B cell (primary cell): ENCODE data around the gene RAC3. TPM values are rescaled to one million over a fixed set of nuclear protein-coding genes. Genes with fewer than 3 reads are reported as not detected.

Experiments used
- ATAC-seq: fragments of 200-7000 bp; cut with Tn5 transposase; one replicate; pipeline ENCODE4 v1.10.0; 2021; ENCODE audit warnings: low read depth, mild to moderate bottlenecking, moderate number of reproducible peaks, moderate library complexity
- CTCF ChIA-PET: fragments of 350-600 bp; sonication (Branson Sonifier 250); formaldehyde crosslinking; loops from one replicate; lab custom pipeline; 2021; ENCODE audit warnings: antibody characterized with exemption, inconsistent platforms; lab: Charles Lee
- POLR2A ChIA-PET: fragments of 350-600 bp; sonication (Branson Sonifier 250); formaldehyde crosslinking; loops from one replicate; lab custom pipeline; 2021; ENCODE audit warnings: antibody characterized with exemption; lab: Charles Lee
- DNase-seq: peaks from one replicate; pipeline ENCODE4 v3.0.0; 2013
- H2AFZ ChIP-seq: 2 replicates; pipeline ENCODE4 v1.6.1; 2012; ENCODE audit warnings: mild to moderate bottlenecking, low read depth, low read length; ENCODE audit not compliant: insufficient read depth, poor library complexity, severe bottlenecking
- H3K27ac ChIP-seq, 2 donors: 1 replicate in 1 of 2; 2 replicates in 1 of 2; pipeline ENCODE4 v1.5.1; 2012 to 2013; ENCODE audit warnings: low read length in 2 of 2, mild to moderate bottlenecking in 2 of 2, moderate library complexity in 1 of 2
- H3K27me3 ChIP-seq, 4 experiments: fragments of 200-600 bp in 1 of 4; sonication (generic) in 1 of 4; replicated peaks in 1 of 4; 1 replicate in 2 of 4; 2 replicates in 2 of 4; pipeline versions ENCODE4 v1.6.1 to v1.7.0; 2013 to 2016; ENCODE audit warnings: low read length in 3 of 4, mild to moderate bottlenecking in 2 of 4, mixed read lengths in 1 of 4, moderate library complexity in 1 of 4; ENCODE audit not compliant: insufficient read depth in 4 of 4, control insufficient read depth in 3 of 4; ENCODE audit errors: control extremely low read depth in 1 of 4
- H3K36me3 ChIP-seq, 2 experiments: replicated peaks in 1 of 2; 1 replicate in 1 of 2; 2 replicates in 1 of 2; pipeline versions ENCODE4 v1.6.1 to v1.7.1; 2013; ENCODE audit warnings: low read length in 1 of 2; ENCODE audit not compliant: insufficient read depth in 2 of 2, control insufficient read depth in 1 of 2; ENCODE audit errors: control extremely low read depth in 1 of 2, extremely low read depth in 1 of 2
- H3K4me1 ChIP-seq, 2 donors: fragments of 200-600 bp in 1 of 2; sonication (generic) in 1 of 2; 1 replicate in 1 of 2; 2 replicates in 1 of 2; pipeline versions ENCODE4 v1.5.1 to v1.6.1; 2013 to 2017; ENCODE audit warnings: low read length in 2 of 2; ENCODE audit not compliant: control insufficient read depth in 2 of 2, insufficient read depth in 2 of 2
- H3K4me2 ChIP-seq: replicated peaks from 2 replicates; pipeline ENCODE3; 2012; ENCODE audit warnings: mild to moderate bottlenecking, low read depth, low read length; ENCODE audit not compliant: poor library complexity, severe bottlenecking
- H3K4me3 ChIP-seq, 5 experiments: fragments of 200-600 bp in 1 of 5; sonication (generic) in 1 of 5; 1 replicate in 3 of 5; 2 replicates in 2 of 5; pipeline versions ENCODE4 v1.5.1 to v1.7.0; 2011 to 2016; ENCODE audit warnings: low read length in 4 of 5, mild to moderate bottlenecking in 4 of 5, low read depth in 2 of 5, control low read depth in 1 of 5, moderate library complexity in 1 of 5; ENCODE audit not compliant: insufficient read depth in 1 of 5; ENCODE audit errors: control extremely low read depth in 1 of 5, extremely low read depth in 1 of 5
- H3K79me2 ChIP-seq: fragments of 200-600 bp; sonication (generic); one replicate; pipeline ENCODE4 v1.6.0; 2016; ENCODE audit warnings: low read length; ENCODE audit not compliant: control insufficient read depth, insufficient read depth
- H3K9ac ChIP-seq: fragments of 200-600 bp; sonication (generic); 2 replicates; pipeline ENCODE4 v1.6.1; 2017; ENCODE audit warnings: mild to moderate bottlenecking, low read length, moderate library complexity
- H3K9me3 ChIP-seq, 3 donors: one replicate each; pipeline versions ENCODE4 v1.6.1 to v1.7.1; 2013; ENCODE audit warnings: low read length in 2 of 3; ENCODE audit not compliant: control insufficient read depth in 2 of 3, insufficient read depth in 1 of 3; ENCODE audit errors: control extremely low read depth in 1 of 3
- H4K20me1 ChIP-seq: 2 replicates; pipeline ENCODE4 v1.6.0; 2012; ENCODE audit warnings: mild to moderate bottlenecking, low read length; ENCODE audit not compliant: insufficient read depth, control insufficient read depth, poor library complexity, severe bottlenecking
- H3K27ac Mint-ChIP-seq: one replicate; pipeline ENCODE4 v1.8.0; 2021; ENCODE audit warnings: mixed read lengths
- H3K27me3 Mint-ChIP-seq: one replicate; pipeline ENCODE4 v1.8.0; 2021; ENCODE audit warnings: mixed read lengths
- H3K4me1 Mint-ChIP-seq: one replicate; pipeline ENCODE4 v1.8.0; 2021; ENCODE audit warnings: mixed read lengths
- H3K4me3 Mint-ChIP-seq: one replicate; pipeline ENCODE4 v1.8.0; 2021; ENCODE audit warnings: mixed read lengths
- H3K9me3 Mint-ChIP-seq: one replicate; pipeline ENCODE4 v1.8.0; 2022; ENCODE audit warnings: mixed read lengths; ENCODE audit not compliant: insufficient read depth
- EZH2 ChIP-seq: IDR thresholded peaks from 2 replicates; pipeline ENCODE4 v1.6.1; 2012; ENCODE audit warnings: borderline replicate concordance, low read depth, mild to moderate bottlenecking, moderate library complexity, low read length; ENCODE audit not compliant: insufficient read depth, poor library complexity, severe bottlenecking
- WGBS: methylation state at CpG from one replicate; pipeline ENCODE4 v1.1.5; 2013; ENCODE audit warnings: missing lambda C conversion rate; ENCODE audit not compliant: insufficient coverage; 5-methylcytosine and 5-hydroxymethylcytosine counted together
- intact Hi-C: fragments of 100-400 bp; cut with micrococcal nuclease; formaldehyde crosslinking; loops from one replicate; pipeline ENCODE4 v1.10.0; 2022
- polyA plus RNA-seq: library from polyadenylated mRNA; depleted of rRNA; stranded (reverse); fragments of >200 nt; gene quantifications from 2 replicates; pipeline ENCODE4 v1.2.3, GENCODE V29; 2012
- total RNA-seq, 2 donors: library from RNA; stranded (reverse); fragments of 120-200 nt in 1 of 2; gene quantifications; 1 replicate in 1 of 2; 2 replicates in 1 of 2; pipeline versions ENCODE4 v1.2.3 to v1.2.4, GENCODE V29; 2013 to 2022
- TF ChIP-seq, protein P1 (sequence below): fragments of 200-600 bp; IDR thresholded peaks from one replicate; pipeline ENCODE4 v1.8.0; 2022; ENCODE audit warnings: antibody characterized with exemption, mild to moderate bottlenecking

The RAC3 gene
- total and polyA plus RNA-seq, 2 donors (not counting 1 experiment from before 2014, with no cell fraction given), result 0.62 to 2.0 TPM

DNA sequence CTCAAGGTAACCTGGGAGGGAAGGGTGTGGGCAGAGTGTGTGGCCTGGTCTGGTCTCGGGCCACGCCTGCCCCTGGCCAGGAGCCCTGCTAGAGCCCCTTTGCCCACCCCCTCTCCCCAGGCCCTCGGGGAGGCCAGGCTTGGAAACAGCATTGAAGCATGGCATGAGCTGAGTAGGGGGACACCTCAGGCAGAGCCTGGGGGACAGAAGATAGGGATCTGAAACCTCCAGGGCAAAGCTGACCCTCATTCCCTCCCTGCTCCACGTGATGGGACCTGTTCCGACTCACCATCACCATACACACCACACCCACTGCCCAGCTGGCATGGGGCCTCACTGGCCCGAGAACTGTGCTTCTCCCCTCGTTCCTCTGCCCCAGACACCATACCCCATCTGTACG is 17.6 kb downstream of the RAC3 start:
- intact Hi-C loops, result no loop called here
- Histone ChIP-seq H3K36me3 (peaks cover 0 to 9% of the 10 kb centered on the region in 2 experiments), H3K4me3 (no peak overlapping the region), H3K27me3 (no peaks in the 10 kb centered on the region), H3K27ac (no peak overlapping the region), H2AFZ (no peak overlapping the region), H3K9ac (no peak overlapping the region), H3K9me3 (no peaks in the 10 kb centered on the region), H3K79me2 (peaks cover 29% of the 10 kb centered on the region), H4K20me1 (peaks cover 19% of the 10 kb centered on the region), H3K4me1 (peaks cover 20 to 34% of the 10 kb centered on the region in 2 donors), H3K4me2 (no peak overlapping the region)
- ChIA-PET CTCF (no interaction called here), POLR2A (no interaction called here)
- WGBS, result 91% methylated on average over 7 of the region's 8 CpGs
- Mint-ChIP-seq H3K4me1 (peaks cover 14% of the 10 kb centered on the region), H3K27ac (no peak overlapping the region), H3K9me3 (no peaks in the 10 kb centered on the region), H3K4me3 (peak overlapping the region; percentile 54), H3K27me3 (no peaks in the 10 kb centered on the region)
- TF ChIP-seq, protein P1, sequence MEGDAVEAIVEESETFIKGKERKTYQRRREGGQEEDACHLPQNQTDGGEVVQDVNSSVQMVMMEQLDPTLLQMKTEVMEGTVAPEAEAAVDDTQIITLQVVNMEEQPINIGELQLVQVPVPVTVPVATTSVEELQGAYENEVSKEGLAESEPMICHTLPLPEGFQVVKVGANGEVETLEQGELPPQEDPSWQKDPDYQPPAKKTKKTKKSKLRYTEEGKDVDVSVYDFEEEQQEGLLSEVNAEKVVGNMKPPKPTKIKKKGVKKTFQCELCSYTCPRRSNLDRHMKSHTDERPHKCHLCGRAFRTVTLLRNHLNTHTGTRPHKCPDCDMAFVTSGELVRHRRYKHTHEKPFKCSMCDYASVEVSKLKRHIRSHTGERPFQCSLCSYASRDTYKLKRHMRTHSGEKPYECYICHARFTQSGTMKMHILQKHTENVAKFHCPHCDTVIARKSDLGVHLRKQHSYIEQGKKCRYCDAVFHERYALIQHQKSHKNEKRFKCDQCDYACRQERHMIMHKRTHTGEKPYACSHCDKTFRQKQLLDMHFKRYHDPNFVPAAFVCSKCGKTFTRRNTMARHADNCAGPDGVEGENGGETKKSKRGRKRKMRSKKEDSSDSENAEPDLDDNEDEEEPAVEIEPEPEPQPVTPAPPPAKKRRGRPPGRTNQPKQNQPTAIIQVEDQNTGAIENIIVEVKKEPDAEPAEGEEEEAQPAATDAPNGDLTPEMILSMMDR, result no peak
- TF ChIP-seq EZH2, result no peak
- no peak for ATAC-seq
- no peak for DNase-seq

DNA sequence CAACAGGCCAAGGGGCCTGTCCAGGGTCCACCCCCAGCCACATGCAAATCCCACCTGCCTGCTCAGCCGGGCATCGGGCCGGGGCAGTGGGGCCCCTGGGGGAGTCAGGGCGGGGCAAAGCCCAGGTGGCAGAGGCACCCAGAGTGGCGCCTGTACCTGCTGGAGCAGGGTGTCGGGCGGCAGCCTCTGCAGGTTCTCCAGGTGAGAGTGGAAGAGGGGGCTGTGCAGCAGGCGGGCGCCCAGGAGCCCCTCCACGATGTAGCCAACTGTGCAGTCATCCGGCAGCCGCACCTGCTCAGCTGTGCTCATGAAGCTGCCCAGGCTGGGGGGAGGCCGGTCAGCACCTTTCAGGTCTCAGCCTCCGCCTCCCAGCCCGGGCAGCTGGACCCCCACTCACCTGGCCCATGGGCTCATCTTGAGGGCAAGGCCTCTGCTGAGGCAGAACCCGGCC is 18.1 kb downstream of the RAC3 start:
- H3K4me3 ChIP-seq, result no peak overlapping the region
- no peak overlapping the region for H3K27ac Mint-ChIP-seq
- H3K4me3 Mint-ChIP-seq, result peak overlapping the region; percentile 54
- WGBS, result 89% methylated on average over 15 of the region's 16 CpGs
- H4K20me1 ChIP-seq, result peaks cover 19% of the 10 kb centered on the region
- TF ChIP-seq, protein P1, result no peak
- TF ChIP-seq EZH2, result no peak
- ChIA-PET CTCF (interaction anchor here (1.0 to 1.7 kb wide), 2 partner anchors 12 to 19 kb away, joined by 3 to 6 read pairs; partner anchors contain the start of gene DCXR), POLR2A (interaction anchor here (0.8 kb wide), 1 partner anchor 16 kb away, joined by 3 read pairs; the partner anchor contains the start of gene DUS1L)
- no peak overlapping the region for H3K9ac ChIP-seq
- no peaks in the 10 kb centered on the region for H3K9me3 Mint-ChIP-seq
- H3K4me2 ChIP-seq, result no peak overlapping the region
- peaks cover 29% of the 10 kb centered on the region for H3K79me2 ChIP-seq
- DNase-seq (no peak), ATAC-seq (no peak)
- no peak overlapping the region for H3K27ac ChIP-seq
- peaks cover 0 to 12% of the 10 kb centered on the region in 2 experiments for H3K36me3 ChIP-seq
- H3K27me3 Mint-ChIP-seq, result no peaks in the 10 kb centered on the region
- peaks cover 14% of the 10 kb centered on the region for H3K4me1 Mint-ChIP-seq
- H3K9me3 ChIP-seq, result no peaks in the 10 kb centered on the region
- H3K27me3 ChIP-seq, result no peaks in the 10 kb centered on the region
- peaks cover 20 to 34% of the 10 kb centered on the region in 2 donors for H3K4me1 ChIP-seq
- intact Hi-C loops, result no loop called here
- H2AFZ ChIP-seq, result no peak overlapping the region
